BJ (cell line): ENCODE data around the gene KIF26B. TPM values are rescaled to one million over a fixed set of nuclear protein-coding genes. Genes with fewer than 3 reads are reported as not detected.

ENCODE experiments used
- CTCF ChIA-PET: fragments of 350-600 bp; formaldehyde crosslinking; extraction: SDS; loops from one replicate; lab custom pipeline; 2021; ENCODE audit warnings: antibody characterized with exemption, inconsistent platforms; lab: Yijun Ruan, JAX
- POLR2A ChIA-PET: fragments of 300-600 bp; sonication (Branson Sonifier 250); formaldehyde crosslinking; extraction: SDS; loops from one replicate; lab custom pipeline; 2021; ENCODE audit warnings: antibody characterized with exemption; lab: Charles Lee
- DNase-seq: peaks from one replicate; pipeline ENCODE4 v3.0.0-alpha.2; 2011; ENCODE audit warnings: low read depth
- H3K27me3 ChIP-seq: 2 replicates; pipeline ENCODE4 v1.6.0; 2011; ENCODE audit warnings: low read length; ENCODE audit not compliant: control insufficient read depth, insufficient read depth
- H3K36me3 ChIP-seq: 2 replicates; pipeline ENCODE4 v1.5.1; 2011; ENCODE audit warnings: low read length; ENCODE audit not compliant: control insufficient read depth, insufficient read depth
- H3K4me3 ChIP-seq: 2 replicates; pipeline ENCODE4 v1.5.1; 2011; ENCODE audit warnings: low read depth, mild to moderate bottlenecking, control low read depth, low read length
- polyA plus RNA-seq: library from polyadenylated mRNA; depleted of rRNA; stranded (reverse); fragments of >200 nt; gene quantifications from 2 replicates; pipeline ENCODE4 v1.2.3, GENCODE V29; 2011
- TF ChIP-seq, protein P1 (sequence below): IDR thresholded peaks from 2 replicates; pipeline ENCODE4 v1.5.1; 2011; ENCODE audit warnings: low read depth, mild to moderate bottlenecking, control low read depth, inconsistent platforms, low read length, moderate library complexity; ENCODE audit not compliant: insufficient read depth

The KIF26B gene
- polyA plus RNA-seq, 1 experiment: 2.8 TPM

DNA sequence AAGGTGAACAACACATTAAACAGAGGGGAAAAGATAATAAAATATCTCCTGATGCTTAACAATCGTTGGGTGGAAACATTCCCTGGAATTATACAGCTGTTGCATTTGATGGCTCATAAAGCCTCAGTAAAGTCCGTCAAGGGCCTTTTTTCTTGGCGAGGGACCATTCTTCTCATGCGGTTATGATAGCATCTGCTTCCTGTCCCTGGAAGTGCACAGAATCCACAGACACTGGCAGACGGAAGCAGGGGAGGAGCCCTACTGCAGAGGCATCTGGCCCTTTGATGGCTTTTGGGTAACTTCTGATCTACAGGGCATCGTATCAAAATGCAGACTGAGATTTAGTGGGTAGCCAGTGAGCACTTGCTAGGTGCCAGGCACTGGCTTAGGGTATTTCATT is 286.9 kb downstream of the KIF26B start:
- no peaks in the 10 kb centered on the region for H3K27me3 ChIP-seq
- H3K36me3 ChIP-seq: no peaks in the 10 kb centered on the region
- TF ChIP-seq, protein P1, sequence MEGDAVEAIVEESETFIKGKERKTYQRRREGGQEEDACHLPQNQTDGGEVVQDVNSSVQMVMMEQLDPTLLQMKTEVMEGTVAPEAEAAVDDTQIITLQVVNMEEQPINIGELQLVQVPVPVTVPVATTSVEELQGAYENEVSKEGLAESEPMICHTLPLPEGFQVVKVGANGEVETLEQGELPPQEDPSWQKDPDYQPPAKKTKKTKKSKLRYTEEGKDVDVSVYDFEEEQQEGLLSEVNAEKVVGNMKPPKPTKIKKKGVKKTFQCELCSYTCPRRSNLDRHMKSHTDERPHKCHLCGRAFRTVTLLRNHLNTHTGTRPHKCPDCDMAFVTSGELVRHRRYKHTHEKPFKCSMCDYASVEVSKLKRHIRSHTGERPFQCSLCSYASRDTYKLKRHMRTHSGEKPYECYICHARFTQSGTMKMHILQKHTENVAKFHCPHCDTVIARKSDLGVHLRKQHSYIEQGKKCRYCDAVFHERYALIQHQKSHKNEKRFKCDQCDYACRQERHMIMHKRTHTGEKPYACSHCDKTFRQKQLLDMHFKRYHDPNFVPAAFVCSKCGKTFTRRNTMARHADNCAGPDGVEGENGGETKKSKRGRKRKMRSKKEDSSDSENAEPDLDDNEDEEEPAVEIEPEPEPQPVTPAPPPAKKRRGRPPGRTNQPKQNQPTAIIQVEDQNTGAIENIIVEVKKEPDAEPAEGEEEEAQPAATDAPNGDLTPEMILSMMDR: no peak
- ChIA-PET CTCF (no interaction called here), POLR2A (no interaction called here)
- peak; percentile 25 for DNase-seq
- no peak overlapping the region for H3K4me3 ChIP-seq

DNA sequence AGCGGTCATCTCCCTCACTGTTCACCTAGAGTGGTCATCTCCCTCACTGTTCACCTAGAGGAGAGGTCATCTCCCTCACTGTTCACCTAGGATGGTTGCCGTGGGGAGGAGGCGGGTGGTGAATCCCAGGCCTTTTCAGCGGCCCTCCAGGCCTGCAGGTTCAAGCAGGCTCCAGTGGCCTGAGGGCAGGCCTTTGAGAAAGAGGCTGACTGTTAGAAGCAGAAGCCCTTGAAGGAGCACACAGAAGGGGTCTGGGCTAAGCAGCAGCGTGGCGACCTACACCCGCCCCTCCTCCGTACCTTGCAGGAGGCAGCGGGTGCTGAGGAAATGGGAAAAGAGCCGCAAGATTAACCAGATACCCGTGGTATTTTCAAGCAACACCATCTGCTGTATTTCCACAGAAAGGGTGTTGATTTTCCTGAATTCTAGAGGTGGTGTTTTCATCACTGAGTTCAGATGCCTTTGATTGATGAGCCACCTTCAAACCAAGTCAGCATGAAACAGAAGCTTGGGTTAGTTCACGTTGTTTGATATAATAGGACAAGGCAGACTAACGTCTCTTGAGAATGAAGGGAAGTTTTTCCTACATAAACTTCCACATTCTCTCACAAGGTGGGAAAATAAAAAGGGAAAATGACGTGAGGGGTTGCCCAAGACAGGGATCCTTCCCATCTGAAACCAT is 289.5 kb downstream of the KIF26B start:
- ChIA-PET CTCF (no interaction called here), POLR2A (no interaction called here)
- no peak for DNase-seq
- Histone ChIP-seq H3K27me3 (no peaks in the 10 kb centered on the region), H3K36me3 (no peaks in the 10 kb centered on the region), H3K4me3 (no peak overlapping the region)
- TF ChIP-seq, protein P1: no peak

DNA sequence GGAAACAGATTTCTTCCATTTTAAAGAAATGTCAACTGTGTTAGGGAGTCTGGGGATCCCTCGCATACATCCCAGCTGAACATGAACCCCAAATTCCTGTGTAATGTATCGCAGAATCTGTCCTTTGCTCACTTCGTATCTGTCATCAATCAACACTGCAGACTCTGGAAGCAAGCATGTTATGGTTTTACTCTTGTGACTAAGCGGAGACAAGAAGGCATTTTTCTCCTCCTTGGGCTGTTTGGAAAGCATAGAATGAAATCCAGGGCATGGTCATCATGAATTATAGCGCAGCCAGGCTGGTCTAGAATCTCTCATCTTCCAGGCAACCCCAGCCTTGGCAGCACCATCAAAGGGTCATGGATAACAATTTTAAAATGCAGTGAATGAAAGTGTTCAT is 290.2 kb downstream of the KIF26B start:
- TF ChIP-seq, protein P1: no peak
- ChIA-PET POLR2A (interaction anchor here (0.5 kb wide), 1 partner anchor 146 kb away, joined by 18 read pairs; no protein-coding TSS in a partner anchor), CTCF (no interaction called here)
- DNase-seq: no peak
- H3K27me3 ChIP-seq: no peaks in the 10 kb centered on the region
- H3K4me3 ChIP-seq: no peak overlapping the region
- H3K36me3 ChIP-seq: no peaks in the 10 kb centered on the region

DNA sequence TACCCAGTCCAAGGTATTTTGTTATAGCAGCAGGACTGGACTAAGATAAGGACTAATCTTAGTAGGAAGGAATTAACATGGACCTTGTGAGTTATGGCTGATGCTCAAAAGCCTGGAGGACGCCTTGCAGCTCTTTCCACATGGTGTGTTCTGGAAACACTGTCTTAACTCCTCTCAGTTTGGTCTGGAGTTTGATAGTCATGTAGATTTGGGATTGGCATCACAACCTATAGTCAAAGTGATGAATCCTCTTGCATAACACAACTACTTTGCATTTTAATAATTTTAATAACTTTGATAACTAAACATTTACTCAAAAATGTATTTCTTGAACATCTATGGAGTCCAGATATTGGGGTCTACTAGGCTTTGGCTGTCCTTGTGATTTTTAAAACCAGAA is 293.7 kb downstream of the KIF26B start:
- CTCF ChIA-PET: interaction anchor here (0.9 kb wide), 1 partner anchor 10 kb away, joined by 5 read pairs; no protein-coding TSS in a partner anchor
- TF ChIP-seq, protein P1: no peak
- Histone ChIP-seq H3K36me3 (no peaks in the 10 kb centered on the region), H3K4me3 (no peak overlapping the region), H3K27me3 (no peaks in the 10 kb centered on the region)
- POLR2A ChIA-PET: no interaction called here
- no peak for DNase-seq

DNA sequence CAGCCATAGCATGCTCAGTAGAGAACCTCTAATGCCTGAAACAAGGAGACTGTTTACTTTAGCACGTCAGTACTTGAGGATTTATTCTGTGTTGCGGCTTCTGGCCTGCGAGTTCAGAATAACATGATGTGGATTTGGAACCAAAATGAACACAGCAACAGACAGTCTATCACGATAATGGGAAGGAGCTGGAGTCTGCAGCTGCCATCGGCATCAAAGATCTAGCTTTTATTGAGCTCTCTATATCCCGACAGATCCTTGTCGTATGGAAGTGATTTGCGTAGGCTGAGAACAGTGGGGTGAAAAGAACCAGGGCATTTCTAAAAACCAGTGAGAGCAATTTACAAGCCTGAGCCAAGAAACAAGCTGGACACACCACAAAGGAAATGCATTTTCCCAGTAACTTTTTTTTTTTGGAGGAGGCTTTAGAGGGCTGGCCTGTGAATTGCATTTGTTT is 294.2 kb downstream of the KIF26B start:
- CTCF ChIA-PET: interaction anchor here (0.7 to 0.9 kb wide), 2 partner anchors 10 to 486 kb away, joined by 3 to 5 read pairs; no protein-coding TSS in a partner anchor

More for the DNA sequence above, 294.2 kb downstream of the KIF26B start:
- Histone ChIP-seq H3K36me3 (no peaks in the 10 kb centered on the region), H3K27me3 (no peaks in the 10 kb centered on the region), H3K4me3 (no peak overlapping the region)
- POLR2A ChIA-PET: no interaction called here
- TF ChIP-seq, protein P1: no peak
- DNase-seq: peak; percentile 12
